Endodermal cell (in vitro differentiated cells): ENCODE measurements around the gene RNF125. TPM values are rescaled to one million over a fixed set of nuclear protein-coding genes. Genes with fewer than 3 reads are reported as not detected.

Experiments
- DNase-seq: peaks from one replicate; pipeline ENCODE4 v3.0.0-alpha.2; 2017
- H3K27ac ChIP-seq: 2 replicates; pipeline ENCODE4 v1.5.1; 2013; ENCODE audit warnings: mild to moderate bottlenecking, low read depth, low read length, moderate library complexity
- H3K27me3 ChIP-seq: 2 replicates; pipeline ENCODE4 v1.6.1; 2013; ENCODE audit warnings: mild to moderate bottlenecking, low read length, moderate library complexity; ENCODE audit not compliant: insufficient read depth, control insufficient read depth, poor library complexity, severe bottlenecking
- H3K36me3 ChIP-seq: 2 replicates; pipeline ENCODE4 v1.7.0; 2013; ENCODE audit warnings: mild to moderate bottlenecking, low read length, moderate library complexity; ENCODE audit not compliant: control insufficient read depth, insufficient read depth
- H3K4me1 ChIP-seq: one replicate; pipeline ENCODE4 v1.7.0; 2013; ENCODE audit warnings: low read length; ENCODE audit not compliant: control insufficient read depth, insufficient read depth
- H3K4me3 ChIP-seq: 2 replicates; pipeline ENCODE4 v1.5.1; 2013; ENCODE audit warnings: mild to moderate bottlenecking, low read length, moderate library complexity
- H3K9ac ChIP-seq: 2 replicates; pipeline ENCODE4 v1.6.1; 2013; ENCODE audit warnings: mild to moderate bottlenecking, low read length, moderate library complexity; ENCODE audit not compliant: poor library complexity, severe bottlenecking; ENCODE audit errors: extremely low read depth
- H3K9me3 ChIP-seq: 2 replicates; pipeline ENCODE4 v1.6.1; 2013; ENCODE audit warnings: mild to moderate bottlenecking, low read length, moderate library complexity; ENCODE audit not compliant: control insufficient read depth
- H3K27ac Mint-ChIP-seq: 2 replicates; pipeline ENCODE4 v1.8.0; 2020; ENCODE audit warnings: mixed read lengths
- H3K27me3 Mint-ChIP-seq: 2 replicates; pipeline ENCODE4 v1.8.0; 2021; ENCODE audit warnings: mild to moderate bottlenecking, mixed read lengths; ENCODE audit not compliant: insufficient read depth
- H3K36me3 Mint-ChIP-seq: 2 replicates; pipeline ENCODE4 v1.8.0; 2020; ENCODE audit warnings: low read depth, mixed read lengths
- H3K4me1 Mint-ChIP-seq: 2 replicates; pipeline ENCODE4 v1.8.0; 2020; ENCODE audit warnings: mixed read lengths
- H3K4me3 Mint-ChIP-seq: 2 replicates; pipeline ENCODE4 v1.8.0; 2020; ENCODE audit warnings: mild to moderate bottlenecking, moderate library complexity, mixed read lengths
- H3K9me3 Mint-ChIP-seq: 2 replicates; pipeline ENCODE4 v1.8.0; 2020; ENCODE audit warnings: mild to moderate bottlenecking, mixed read lengths
- WGBS, 2 experiments: methylation state at CpG; one replicate each; pipeline versions ENCODE4 v1.1.5 to v1.1.7; 2013; ENCODE audit warnings: missing lambda C conversion rate in 2 of 2, mixed read lengths in 1 of 2; ENCODE audit not compliant: insufficient coverage in 1 of 2, insufficient read length in 1 of 2; 5-methylcytosine and 5-hydroxymethylcytosine counted together
- total RNA-seq, 2 donors: library from RNA; stranded (reverse); fragmentation: NEBNext Ultra II Directional in 1 of 2; extraction: Animal tissue kit (Norgen Biotek cat#: 25700) in 1 of 2; gene quantifications; 2 replicates in 1 of 2; 3 replicates in 1 of 2; pipeline ENCODE4 v1.2.1, GENCODE V29; 2021
- TF ChIP-seq, protein P1 (sequence below): fragments of 200-600 bp; sonication (generic); conservative IDR thresholded peaks from 2 replicates; pipeline ENCODE4 v1.5.0; 2021; ENCODE audit warnings: antibody characterized with exemption, mild to moderate bottlenecking

Gene RNF125
- total RNA-seq, 2 donors from 2014 or later = 19.3 to 29.3 TPM

DNA sequence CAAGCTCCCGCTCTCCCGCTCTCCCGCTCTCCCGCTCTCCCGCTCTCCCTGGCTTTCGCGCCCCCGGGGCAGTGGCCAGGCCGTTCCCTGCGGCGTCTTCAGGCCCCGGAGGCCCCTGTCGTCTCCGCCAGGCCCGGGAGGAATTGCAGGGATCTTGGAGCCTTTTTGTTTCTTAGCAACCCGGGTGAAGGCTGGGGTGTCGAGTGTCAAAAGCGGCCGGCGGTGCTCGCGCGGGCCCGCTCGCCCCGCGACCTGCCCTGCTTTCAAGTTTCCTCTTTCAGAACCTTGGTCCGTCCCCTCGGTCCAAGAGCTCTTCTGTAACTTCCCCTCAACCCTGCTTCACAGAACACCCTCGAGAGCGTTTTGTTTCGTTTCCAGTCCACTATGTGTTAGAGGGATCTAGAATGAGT is 74.5 kb downstream of the RNF125 start:
- Mint-ChIP-seq H3K4me3 (peak overlapping the region; percentile 89), H3K36me3 (peaks cover 30% of the 10 kb centered on the region), H3K27me3 (no peaks in the 10 kb centered on the region), H3K27ac (peak overlapping the region; percentile 87), H3K9me3 (no peaks in the 10 kb centered on the region), H3K4me1 (peaks cover 11% of the 10 kb centered on the region)
- Histone ChIP-seq H3K27ac (peak overlapping the region; percentile 92), H3K27me3 (no peaks in the 10 kb centered on the region), H3K9ac (peak overlapping the region; percentile 81), H3K4me3 (peak overlapping the region; percentile 88), H3K36me3 (peaks cover 24% of the 10 kb centered on the region), H3K4me1 (peaks cover 2% of the 10 kb centered on the region), H3K9me3 (no peaks in the 10 kb centered on the region)
- peak; percentile 76 for DNase-seq
- 0 to 1% methylated on average over 21 to 32 of the region's 32 CpGs for whole genome bisulfite sequencing, 2 experiments
- TF ChIP-seq, protein P1, sequence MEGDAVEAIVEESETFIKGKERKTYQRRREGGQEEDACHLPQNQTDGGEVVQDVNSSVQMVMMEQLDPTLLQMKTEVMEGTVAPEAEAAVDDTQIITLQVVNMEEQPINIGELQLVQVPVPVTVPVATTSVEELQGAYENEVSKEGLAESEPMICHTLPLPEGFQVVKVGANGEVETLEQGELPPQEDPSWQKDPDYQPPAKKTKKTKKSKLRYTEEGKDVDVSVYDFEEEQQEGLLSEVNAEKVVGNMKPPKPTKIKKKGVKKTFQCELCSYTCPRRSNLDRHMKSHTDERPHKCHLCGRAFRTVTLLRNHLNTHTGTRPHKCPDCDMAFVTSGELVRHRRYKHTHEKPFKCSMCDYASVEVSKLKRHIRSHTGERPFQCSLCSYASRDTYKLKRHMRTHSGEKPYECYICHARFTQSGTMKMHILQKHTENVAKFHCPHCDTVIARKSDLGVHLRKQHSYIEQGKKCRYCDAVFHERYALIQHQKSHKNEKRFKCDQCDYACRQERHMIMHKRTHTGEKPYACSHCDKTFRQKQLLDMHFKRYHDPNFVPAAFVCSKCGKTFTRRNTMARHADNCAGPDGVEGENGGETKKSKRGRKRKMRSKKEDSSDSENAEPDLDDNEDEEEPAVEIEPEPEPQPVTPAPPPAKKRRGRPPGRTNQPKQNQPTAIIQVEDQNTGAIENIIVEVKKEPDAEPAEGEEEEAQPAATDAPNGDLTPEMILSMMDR = no peak

GRCh38 chr18:32093523-32093922 is 74.9 kb downstream of the RNF125 start:
- no peaks in the 10 kb centered on the region for H3K27me3 Mint-ChIP-seq
- H3K36me3 ChIP-seq = peaks cover 24% of the 10 kb centered on the region
- peak overlapping the region; percentile 81 for H3K9ac ChIP-seq
- H3K4me3 Mint-ChIP-seq = peak overlapping the region; percentile 89
- peaks cover 30% of the 10 kb centered on the region for H3K36me3 Mint-ChIP-seq
- WGBS, 2 experiments = 14 to 17% methylated on average over 3 to 6 of the region's 7 CpGs
- H3K9me3 ChIP-seq = no peaks in the 10 kb centered on the region
- H3K27me3 ChIP-seq = no peaks in the 10 kb centered on the region
- peaks cover 2% of the 10 kb centered on the region for H3K4me1 ChIP-seq
- H3K27ac ChIP-seq = peak overlapping the region; percentile 92
- H3K9me3 Mint-ChIP-seq = no peaks in the 10 kb centered on the region
- peak overlapping the region; percentile 88 for H3K4me3 ChIP-seq
- DNase-seq = no peak
- TF ChIP-seq, protein P1 = no peak
- H3K27ac Mint-ChIP-seq = peak overlapping the region; percentile 87
- H3K4me1 Mint-ChIP-seq = peaks cover 11% of the 10 kb centered on the region

DNA sequence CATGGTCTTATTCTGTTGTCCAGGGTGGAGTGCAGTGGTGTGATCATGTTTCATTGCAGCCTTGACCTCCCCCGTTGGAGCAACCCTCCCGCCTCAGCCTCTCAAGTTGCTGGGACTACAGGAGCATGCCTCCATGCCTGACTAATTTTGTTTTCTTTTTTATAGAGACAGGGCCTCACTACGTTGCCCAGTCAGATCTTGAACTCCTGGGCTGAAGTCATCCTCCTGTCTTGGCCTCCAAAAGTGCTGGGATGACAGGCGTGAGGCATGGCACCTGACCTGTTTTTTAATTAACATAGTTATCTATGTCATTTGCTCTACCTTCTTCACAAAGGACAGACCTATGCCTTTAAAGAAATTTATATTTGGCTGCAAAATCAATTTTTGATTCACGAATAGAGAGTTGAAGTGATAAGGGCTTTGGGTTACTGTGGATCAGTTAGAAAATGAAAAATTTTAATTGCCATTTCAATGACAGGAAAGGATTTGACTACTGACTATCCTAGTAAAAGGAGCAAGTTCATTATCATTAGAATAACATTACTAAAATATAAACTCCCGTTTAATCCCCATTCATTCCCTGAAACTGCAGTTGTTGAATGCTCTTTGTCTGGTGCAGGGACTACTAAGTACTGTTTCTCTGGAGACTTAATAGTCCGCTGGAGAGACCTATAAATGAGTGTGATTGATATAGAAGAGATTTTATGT is 76.7 kb downstream of the RNF125 start:
- TF ChIP-seq, protein P1 = no peak
- peak overlapping the region; percentile 89 for H3K4me3 Mint-ChIP-seq
- 91 to 96% methylated on average over 5 to 7 of the region's 7 CpGs for WGBS, 2 experiments

More for the DNA sequence above, 76.7 kb downstream of the RNF125 start:
- H3K9ac ChIP-seq = no peak overlapping the region
- no peak overlapping the region for H3K27ac ChIP-seq
- H3K4me1 ChIP-seq = peaks cover 5% of the 10 kb centered on the region
- no peaks in the 10 kb centered on the region for H3K9me3 ChIP-seq
- peaks cover 34% of the 10 kb centered on the region for H3K36me3 ChIP-seq
- Mint-ChIP-seq H3K27me3 (no peaks in the 10 kb centered on the region), H3K4me1 (peaks cover 21% of the 10 kb centered on the region), H3K36me3 (peaks cover 34% of the 10 kb centered on the region), H3K27ac (no peak overlapping the region), H3K9me3 (no peaks in the 10 kb centered on the region)
- H3K27me3 ChIP-seq = no peaks in the 10 kb centered on the region
- DNase-seq = no peak
- no peak overlapping the region for H3K4me3 ChIP-seq
